ENCODE measurements around the gene RAB1A. TPM values are rescaled to one million over a fixed set of nuclear protein-coding genes. Genes with fewer than 3 reads are reported as not detected.

RAB1A gene
- total and polyA plus RNA-seq, 9 of the 15 experiments (the other 6 are each of a cell fraction or from before 2014, with no cell fraction given), result 43.8 to 163 (median 67.7) TPM

- TF ChIP-seq CHD1 (IDR thresholded peaks at IDR 0.05; ENCODE audit: low read length) (no peak), ZNF121 (CRISPR knock-in tag; conservative IDR thresholded peaks at IDR 0.05) (peak; percentile 99), RBM25 (IDR thresholded peaks at IDR 0.05; ENCODE audit: low read depth, low read length, severe bottlenecking) (peak; percentile 84), ZFP91 (CRISPR knock-in tag; IDR thresholded peaks at IDR 0.05) (no peak), L3MBTL2 (IDR thresholded peaks at IDR 0.05) (peak; percentile 90), SMARCC2 (IDR thresholded peaks at IDR 0.05; ENCODE audit: low read depth) (0 out of 2 replicates have a peak, but pooled peaks have one; percentile 20), ZNF511 (CRISPR knock-in tag; IDR thresholded peaks at IDR 0.05) (0 out of 2 replicates have a peak, but pooled peaks have one; percentile 11), TOE1 (IDR thresholded peaks at IDR 0.05; ENCODE audit: borderline replicate concordance) (peak; percentile 52), TOE1 (CRISPR knock-in tag; IDR thresholded peaks at IDR 0.05; ENCODE audit: borderline replicate concordance, low read depth) (no peak), FOXJ2 (tag; IDR thresholded peaks at IDR 0.05) (peak; percentile 75), PKNOX1 (IDR thresholded peaks at IDR 0.05) (0 out of 2 replicates have a peak, but pooled peaks have one; percentile 68), TRIM28 (IDR thresholded peaks at IDR 0.05) (no peak), PHF20 (IDR thresholded peaks at IDR 0.05; ENCODE audit: partially characterized antibody) (peak; percentile 12), DPF2 (IDR thresholded peaks at IDR 0.05) (0 out of 2 replicates have a peak, but pooled peaks have one; percentile 18), USF2 (CRISPR knock-in tag; IDR thresholded peaks at IDR 0.05) (0 out of 2 replicates have a peak, but pooled peaks have one; percentile 47), MNT (conservative IDR thresholded peaks at IDR 0.05) (peak; percentile 92 to 95), EP400 (IDR thresholded peaks at IDR 0.05) (peak; percentile 67), E2F5 (CRISPR knock-in tag; IDR thresholded peaks at IDR 0.05) (no peak), HDAC2 (IDR thresholded peaks at IDR 0.05) (0 out of 2 replicates have a peak, but pooled peaks have one; percentile 71), FOXK2 (conservative IDR thresholded peaks at IDR 0.05 in 1 of 2, IDR thresholded peaks at IDR 0.05 in 1 of 2; ENCODE audit: low read depth in 2 of 2) (peak; percentile 93 to 96), SMARCA4 (IDR thresholded peaks at IDR 0.05) (peak; percentile 10; the same call in 1 of the 2 replicates)
Measured at GRCh38 chr2:65055422-65056214, 74.3 kb downstream of the RAB1A start (continued).

Data from K562 (cell line).